ENCODE measurements around the gene UBE2H.

DNA sequence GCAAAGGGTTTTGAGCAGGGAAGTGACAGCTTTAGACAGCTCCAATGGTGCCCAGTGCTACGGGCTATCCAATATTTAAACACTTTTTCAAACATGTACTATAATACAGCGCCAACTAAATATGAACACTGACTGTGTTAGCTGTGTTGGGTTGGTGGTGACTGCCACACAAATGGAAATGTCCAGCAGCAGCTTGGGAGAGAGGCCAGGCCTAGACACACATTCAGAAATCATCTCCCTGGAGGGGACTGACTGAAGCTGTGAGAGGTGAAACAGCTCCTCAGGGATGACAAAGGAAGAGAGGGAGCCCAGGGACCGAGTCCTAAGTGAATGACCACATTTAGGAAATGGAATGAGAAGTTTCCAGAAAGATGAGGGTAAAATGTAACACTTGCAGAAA, 115.8 kb downstream of the UBE2H start:
- TF ChIP-seq EZH2 (optimal IDR thresholded peaks at IDR 0.05; ENCODE audit: low read depth, low read length): no peak
- TF ChIP-seq, protein P1, sequence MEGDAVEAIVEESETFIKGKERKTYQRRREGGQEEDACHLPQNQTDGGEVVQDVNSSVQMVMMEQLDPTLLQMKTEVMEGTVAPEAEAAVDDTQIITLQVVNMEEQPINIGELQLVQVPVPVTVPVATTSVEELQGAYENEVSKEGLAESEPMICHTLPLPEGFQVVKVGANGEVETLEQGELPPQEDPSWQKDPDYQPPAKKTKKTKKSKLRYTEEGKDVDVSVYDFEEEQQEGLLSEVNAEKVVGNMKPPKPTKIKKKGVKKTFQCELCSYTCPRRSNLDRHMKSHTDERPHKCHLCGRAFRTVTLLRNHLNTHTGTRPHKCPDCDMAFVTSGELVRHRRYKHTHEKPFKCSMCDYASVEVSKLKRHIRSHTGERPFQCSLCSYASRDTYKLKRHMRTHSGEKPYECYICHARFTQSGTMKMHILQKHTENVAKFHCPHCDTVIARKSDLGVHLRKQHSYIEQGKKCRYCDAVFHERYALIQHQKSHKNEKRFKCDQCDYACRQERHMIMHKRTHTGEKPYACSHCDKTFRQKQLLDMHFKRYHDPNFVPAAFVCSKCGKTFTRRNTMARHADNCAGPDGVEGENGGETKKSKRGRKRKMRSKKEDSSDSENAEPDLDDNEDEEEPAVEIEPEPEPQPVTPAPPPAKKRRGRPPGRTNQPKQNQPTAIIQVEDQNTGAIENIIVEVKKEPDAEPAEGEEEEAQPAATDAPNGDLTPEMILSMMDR (IDR thresholded peaks at IDR 0.05; ENCODE audit: low read length): no peak

All from MM.1S (cell line).